NCI-H2227 (cell line): ENCODE measurements around the gene ART5.
A peak's percentile ranks its signal among the peaks of the same experiment; 100 is the strongest.

Experiments
- DNase-seq: peaks from one replicate; lab custom pipeline; 2025; ENCODE audit not compliant: unreplicated experiment; lab: John Stamatoyannopoulos, UW

ART5 gene

GRCh38 chr11:3641701-3642070 is at the start of gene ART5:
TSS of gene ART5 (minus strand) at chr11:3641992. CDS start at chr11:3641862, 130 bp downstream.
- DNase-seq = no peak

- no peak for DNase-seq
Observed at GRCh38 chr11:3686751-3687150, 45.0 kb upstream of the ART5 start.

GRCh38 chr11:3685923-3686322 is 44.1 kb upstream of the ART5 start:
- DNase-seq = no peak

GRCh38 chr11:3684819-3685172 is 43.0 kb upstream of the ART5 start:
- no peak for DNase-seq

- DNase-seq = no peak
Observed at GRCh38 chr11:3684129-3684818, 42.5 kb upstream of the ART5 start.

- DNase-seq = no peak
Observed at GRCh38 chr11:3683039-3683438, 41.2 kb upstream of the ART5 start.

GRCh38 chr11:3679077-3679476 is 37.3 kb upstream of the ART5 start:
- DNase-seq = no peak

GRCh38 chr11:3675971-3676370 is 34.2 kb upstream of the ART5 start:
- DNase-seq = no peak

GRCh38 chr11:3674189-3674588 is 32.4 kb upstream of the ART5 start:
- no peak for DNase-seq

- peak; percentile 19 for DNase-seq
Observed at GRCh38 chr11:3671334-3672254, 29.8 kb upstream of the ART5 start, which contains the start of gene CHRNA10. TSS of gene CHRNA10 (minus strand) at chr11:3671384. CDS start at chr11:3671312, 72 bp downstream.

GRCh38 chr11:3669742-3670183 is 28.0 kb upstream of the ART5 start:
- DNase-seq = no peak

- DNase-seq = no peak
Observed at GRCh38 chr11:3669128-3669527, 27.3 kb upstream of the ART5 start.

GRCh38 chr11:3667149-3668035 is 25.6 kb upstream of the ART5 start:
- no peak for DNase-seq

GRCh38 chr11:3666023-3666530 is 24.3 kb upstream of the ART5 start:
- DNase-seq = no peak

- no peak for DNase-seq
Observed at GRCh38 chr11:3665336-3666022, 23.7 kb upstream of the ART5 start.

GRCh38 chr11:3664032-3664630 is 22.3 kb upstream of the ART5 start:
- DNase-seq = no peak

GRCh38 chr11:3662856-3663255 is 21.1 kb upstream of the ART5 start:
- DNase-seq = no peak

GRCh38 chr11:3660960-3661359 is 19.2 kb upstream of the ART5 start:
- DNase-seq = no peak

GRCh38 chr11:3659595-3660515 is 18.1 kb upstream of the ART5 start:
- no peak for DNase-seq
